ENCODE measurements around the gene SPINK7. TPM values are rescaled to one million over a fixed set of nuclear protein-coding genes. Genes with fewer than 3 reads are reported as not detected.

The SPINK7 gene
- total RNA-seq, 1 donor from 2014 or later, result not detected

DNA sequence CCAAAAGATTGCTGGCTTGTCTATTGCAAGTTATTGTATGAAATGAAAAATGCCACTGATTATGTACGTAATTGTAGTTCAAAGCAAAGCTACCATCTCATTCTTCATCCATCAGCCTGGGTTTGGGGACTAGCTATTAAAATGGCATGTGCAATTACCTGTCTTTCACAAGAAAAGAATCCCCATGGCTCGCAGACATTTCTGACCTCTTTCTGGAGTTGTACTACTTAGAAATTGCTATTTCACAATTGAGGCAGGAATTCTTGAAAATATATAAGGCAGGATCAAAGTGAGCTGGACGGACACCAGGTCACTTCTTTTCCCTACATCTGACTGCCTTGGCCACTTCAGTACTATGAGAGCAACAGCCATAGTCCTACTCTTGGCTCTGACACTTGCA lies 23.0 kb downstream of the SPINK7 start, which contains the start of gene SPINK9:
TSS of gene SPINK9 (plus strand) at position 301 of the 400 bp plus-strand sequence. CDS start at position 356, 55 bp downstream.
- POLR2A ChIA-PET, result no interaction called here
- H3K36me3 Mint-ChIP-seq (ENCODE audit: low read depth), result peaks cover 3% of the 10 kb centered on the region
- peaks cover 6% of the 10 kb centered on the region for H3K9me3 Mint-ChIP-seq

DNA sequence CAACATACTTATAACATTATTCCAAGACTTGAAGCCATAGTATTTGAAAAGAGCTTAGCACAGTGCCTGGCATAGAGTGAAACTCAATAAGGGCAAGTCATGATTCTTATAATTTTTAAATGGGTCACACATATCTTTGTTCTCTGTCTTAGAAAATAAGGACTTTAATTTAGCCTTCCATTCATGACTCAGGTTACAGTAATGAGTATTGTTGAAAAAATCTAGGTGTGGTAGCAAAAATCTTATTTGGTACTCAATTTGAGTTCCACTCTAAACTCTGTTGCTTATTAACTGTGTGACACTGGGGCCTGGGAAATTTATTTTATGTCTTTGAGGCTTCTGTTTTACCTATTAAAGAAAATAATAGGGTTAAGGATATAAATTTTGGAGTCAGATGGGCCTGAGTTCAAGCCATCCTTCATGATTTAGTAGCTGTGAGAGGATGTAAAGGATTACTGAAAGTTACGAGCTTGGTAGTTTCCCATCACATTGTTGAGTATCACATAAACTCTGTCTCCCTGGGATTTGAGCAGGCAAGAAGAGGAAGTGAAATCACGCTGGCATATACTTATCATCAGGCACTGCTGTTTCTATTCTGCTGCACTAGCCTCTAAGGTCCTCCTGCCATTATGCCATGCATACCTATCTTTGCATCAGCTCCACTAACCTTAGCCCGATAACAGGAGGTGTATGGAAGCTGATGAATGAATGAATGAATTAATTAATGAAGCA lies 24.6 kb downstream of the SPINK7 start:
- no peak for DNase-seq
- ChIA-PET POLR2A (no interaction called here), CTCF (no interaction called here)
- no peaks in the 10 kb centered on the region for H3K36me3 Mint-ChIP-seq (ENCODE audit: low read depth)
- no peak overlapping the region for H3K27ac Mint-ChIP-seq
- peaks cover 2% of the 10 kb centered on the region for H3K9me3 Mint-ChIP-seq
- H3K27me3 Mint-ChIP-seq, result no peaks in the 10 kb centered on the region
- peak; percentile 42 for ATAC-seq (ENCODE audit: low read depth)
- intact Hi-C loops (cut with micrococcal nuclease), result no loop called here
- peaks cover 2% of the 10 kb centered on the region for H3K4me1 Mint-ChIP-seq
- TF ChIP-seq, protein P1, sequence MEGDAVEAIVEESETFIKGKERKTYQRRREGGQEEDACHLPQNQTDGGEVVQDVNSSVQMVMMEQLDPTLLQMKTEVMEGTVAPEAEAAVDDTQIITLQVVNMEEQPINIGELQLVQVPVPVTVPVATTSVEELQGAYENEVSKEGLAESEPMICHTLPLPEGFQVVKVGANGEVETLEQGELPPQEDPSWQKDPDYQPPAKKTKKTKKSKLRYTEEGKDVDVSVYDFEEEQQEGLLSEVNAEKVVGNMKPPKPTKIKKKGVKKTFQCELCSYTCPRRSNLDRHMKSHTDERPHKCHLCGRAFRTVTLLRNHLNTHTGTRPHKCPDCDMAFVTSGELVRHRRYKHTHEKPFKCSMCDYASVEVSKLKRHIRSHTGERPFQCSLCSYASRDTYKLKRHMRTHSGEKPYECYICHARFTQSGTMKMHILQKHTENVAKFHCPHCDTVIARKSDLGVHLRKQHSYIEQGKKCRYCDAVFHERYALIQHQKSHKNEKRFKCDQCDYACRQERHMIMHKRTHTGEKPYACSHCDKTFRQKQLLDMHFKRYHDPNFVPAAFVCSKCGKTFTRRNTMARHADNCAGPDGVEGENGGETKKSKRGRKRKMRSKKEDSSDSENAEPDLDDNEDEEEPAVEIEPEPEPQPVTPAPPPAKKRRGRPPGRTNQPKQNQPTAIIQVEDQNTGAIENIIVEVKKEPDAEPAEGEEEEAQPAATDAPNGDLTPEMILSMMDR (IDR thresholded peaks at IDR 0.05), result no peak
- no peak overlapping the region for H3K4me3 Mint-ChIP-seq

More for the DNA sequence above, 23.0 kb downstream of the SPINK7 start, which contains the start of gene SPINK9:
- TF ChIP-seq, protein P1 (IDR thresholded peaks at IDR 0.05), result no peak
- H3K27me3 Mint-ChIP-seq, result peaks cover 2% of the 10 kb centered on the region
- H3K27ac Mint-ChIP-seq, result no peak within 1 kb of the TSS
- H3K4me3 Mint-ChIP-seq, result no peak within 1 kb of the TSS
- peaks cover 2% of the 10 kb centered on the region for H3K4me1 Mint-ChIP-seq
- ATAC-seq (ENCODE audit: low read depth), result no peak
- DNase-seq, result no peak
- CTCF ChIA-PET, result no interaction called here
- intact Hi-C loops (cut with micrococcal nuclease), result no loop called here

GRCh38 chr5:148342371-148343045 lies 30.3 kb downstream of the SPINK7 start:
- no peak for ATAC-seq (ENCODE audit: low read depth)
- CTCF ChIA-PET, result no interaction called here
- no peaks in the 10 kb centered on the region for H3K4me1 Mint-ChIP-seq
- no peaks in the 10 kb centered on the region for H3K27me3 Mint-ChIP-seq
- H3K36me3 Mint-ChIP-seq (ENCODE audit: low read depth), result no peaks in the 10 kb centered on the region
- TF ChIP-seq, protein P1 (IDR thresholded peaks at IDR 0.05), result no peak
- POLR2A ChIA-PET, result no interaction called here
- no peaks in the 10 kb centered on the region for H3K9me3 Mint-ChIP-seq
- intact Hi-C loops (cut with micrococcal nuclease), result no loop called here
- H3K27ac Mint-ChIP-seq, result no peak overlapping the region
- DNase-seq, result no peak
- no peak overlapping the region for H3K4me3 Mint-ChIP-seq

- H3K9me3 Mint-ChIP-seq, result no peaks in the 10 kb centered on the region
- ChIA-PET CTCF (no interaction called here), POLR2A (no interaction called here)
- TF ChIP-seq, protein P1 (IDR thresholded peaks at IDR 0.05), result no peak
- H3K27me3 Mint-ChIP-seq, result no peaks in the 10 kb centered on the region
- H3K27ac Mint-ChIP-seq, result no peak overlapping the region
- intact Hi-C loops (cut with micrococcal nuclease), result no loop called here
- DNase-seq (no peak), ATAC-seq (ENCODE audit: low read depth) (no peak)
- no peaks in the 10 kb centered on the region for H3K36me3 Mint-ChIP-seq (ENCODE audit: low read depth)
- no peaks in the 10 kb centered on the region for H3K4me1 Mint-ChIP-seq
- H3K4me3 Mint-ChIP-seq, result no peak overlapping the region
Measured at GRCh38 chr5:148343046-148343407, 30.8 kb downstream of the SPINK7 start.

- Mint-ChIP-seq H3K27ac (no peak overlapping the region), H3K36me3 (ENCODE audit: low read depth) (no peaks in the 10 kb centered on the region), H3K9me3 (no peaks in the 10 kb centered on the region), H3K27me3 (no peaks in the 10 kb centered on the region), H3K4me1 (no peaks in the 10 kb centered on the region), H3K4me3 (no peak overlapping the region)
- ATAC-seq (ENCODE audit: low read depth) (no peak), DNase-seq (no peak)
- TF ChIP-seq, protein P1 (IDR thresholded peaks at IDR 0.05), result no peak
- CTCF ChIA-PET, result no interaction called here
- POLR2A ChIA-PET, result no interaction called here
- intact Hi-C loops (cut with micrococcal nuclease), result no loop called here
Measured at GRCh38 chr5:148343603-148344487, 31.6 kb downstream of the SPINK7 start.

All from activated B cell treated with CpG ODN at 0.5 μM for 24 hours (primary cell).